ENCODE data around the gene PTGR2. TPM values are rescaled to one million over a fixed set of nuclear protein-coding genes. Genes with fewer than 3 reads are reported as not detected.
"Not testable (repeated sequence)": the region's sequence is repeated elsewhere in the genome, so short reads cannot be mapped to it uniquely, and the experiment has no call there.

The PTGR2 gene
- total RNA-seq, 1 experiment from 2014 or later, result 16.0 TPM

DNA sequence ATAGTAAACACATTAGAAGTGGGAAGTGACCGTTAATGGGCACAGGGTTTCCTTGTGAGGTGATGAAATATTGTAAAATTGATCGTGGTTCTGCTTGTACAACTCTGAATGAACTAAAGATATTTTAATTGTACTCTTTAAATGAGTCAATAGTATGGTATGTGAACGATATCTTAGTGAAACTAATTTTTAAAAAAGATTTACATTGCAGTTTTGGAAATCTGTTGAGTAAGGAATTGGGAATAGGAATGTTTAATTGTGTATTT is 36.8 kb downstream of the PTGR2 start:
- BruUV-seq (replicated peaks), result no TSS peak
- CTCF ChIA-PET, result no interaction called here
- POLR2A ChIA-PET (ENCODE audit: low non-redundant PET), result no interaction called here

DNA sequence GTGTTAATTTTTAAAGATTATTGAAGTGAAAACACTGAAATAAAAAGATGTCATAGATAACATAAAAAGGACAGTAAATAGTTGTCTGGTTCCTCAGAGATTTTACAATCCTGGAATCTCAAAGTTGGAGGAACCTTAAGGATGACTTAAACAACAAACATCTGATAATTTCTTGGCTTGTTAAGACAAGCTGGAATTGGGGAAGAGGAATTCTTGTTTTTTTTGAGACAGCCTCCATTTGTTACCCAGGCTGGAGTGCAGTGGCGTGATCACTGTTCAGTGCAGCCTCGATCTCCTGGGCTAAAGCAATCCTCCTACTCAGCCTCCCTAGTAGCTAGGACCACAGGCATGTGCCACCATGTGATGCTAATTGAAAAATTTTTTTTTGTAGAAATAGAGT is 37.3 kb downstream of the PTGR2 start:
- H3K4me1 ChIP-seq (ENCODE audit: insufficient read depth, low read length, poor library complexity, severe bottlenecking), result peaks cover 6% of the 10 kb centered on the region
- peaks cover 12% of the 10 kb centered on the region for H3K36me3 ChIP-seq (ENCODE audit: insufficient read depth, low read length, poor library complexity, severe bottlenecking)
- H3K27me3 ChIP-seq (replicated peaks; ENCODE audit: insufficient read depth, low read depth, low read length, poor library complexity), result no peaks in the 10 kb centered on the region
- POLR2A ChIA-PET (ENCODE audit: low non-redundant PET), result no interaction called here
- BruUV-seq (replicated peaks), result no TSS peak
- H3K27ac ChIP-seq (ENCODE audit: low read depth, low read length, poor library complexity, severe bottlenecking), result no peak overlapping the region
- intact Hi-C loops (cut with micrococcal nuclease; ENCODE audit: unreplicated experiment), result no loop called here
- TF ChIP-seq, protein P1, sequence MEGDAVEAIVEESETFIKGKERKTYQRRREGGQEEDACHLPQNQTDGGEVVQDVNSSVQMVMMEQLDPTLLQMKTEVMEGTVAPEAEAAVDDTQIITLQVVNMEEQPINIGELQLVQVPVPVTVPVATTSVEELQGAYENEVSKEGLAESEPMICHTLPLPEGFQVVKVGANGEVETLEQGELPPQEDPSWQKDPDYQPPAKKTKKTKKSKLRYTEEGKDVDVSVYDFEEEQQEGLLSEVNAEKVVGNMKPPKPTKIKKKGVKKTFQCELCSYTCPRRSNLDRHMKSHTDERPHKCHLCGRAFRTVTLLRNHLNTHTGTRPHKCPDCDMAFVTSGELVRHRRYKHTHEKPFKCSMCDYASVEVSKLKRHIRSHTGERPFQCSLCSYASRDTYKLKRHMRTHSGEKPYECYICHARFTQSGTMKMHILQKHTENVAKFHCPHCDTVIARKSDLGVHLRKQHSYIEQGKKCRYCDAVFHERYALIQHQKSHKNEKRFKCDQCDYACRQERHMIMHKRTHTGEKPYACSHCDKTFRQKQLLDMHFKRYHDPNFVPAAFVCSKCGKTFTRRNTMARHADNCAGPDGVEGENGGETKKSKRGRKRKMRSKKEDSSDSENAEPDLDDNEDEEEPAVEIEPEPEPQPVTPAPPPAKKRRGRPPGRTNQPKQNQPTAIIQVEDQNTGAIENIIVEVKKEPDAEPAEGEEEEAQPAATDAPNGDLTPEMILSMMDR (conservative IDR thresholded peaks at IDR 0.05; ENCODE audit: low read depth, low read length), result no peak
- TF ChIP-seq EZH2 (IDR thresholded peaks at IDR 0.05; ENCODE audit: borderline replicate concordance, low read depth, low read length, poor library complexity, severe bottlenecking), result no peak
- CTCF ChIA-PET, result no interaction called here
- H3K9me3 ChIP-seq (ENCODE audit: low read depth, low read length, poor library complexity, severe bottlenecking), result no peaks in the 10 kb centered on the region
- H3K4me3 ChIP-seq (ENCODE audit: low read depth, low read length, poor library complexity, severe bottlenecking), result no peak overlapping the region
- DNase-seq (ENCODE audit: low spot score), result no peak

More for the DNA sequence above, 36.8 kb downstream of the PTGR2 start:
- peaks cover 6% of the 10 kb centered on the region for H3K4me1 ChIP-seq (ENCODE audit: insufficient read depth, low read length, poor library complexity, severe bottlenecking)
- no peaks in the 10 kb centered on the region for H3K27me3 ChIP-seq (replicated peaks; ENCODE audit: insufficient read depth, low read depth, low read length, poor library complexity)
- TF ChIP-seq, protein P1 (conservative IDR thresholded peaks at IDR 0.05; ENCODE audit: low read depth, low read length), result no peak
- TF ChIP-seq EZH2 (IDR thresholded peaks at IDR 0.05; ENCODE audit: borderline replicate concordance, low read depth, low read length, poor library complexity, severe bottlenecking), result no peak
- peak overlapping the region; percentile 99 for H3K4me3 ChIP-seq (ENCODE audit: low read depth, low read length, poor library complexity, severe bottlenecking)
- DNase-seq (ENCODE audit: low spot score), result no peak
- intact Hi-C loops (cut with micrococcal nuclease; ENCODE audit: unreplicated experiment), result no loop called here
- H3K9me3 ChIP-seq (ENCODE audit: low read depth, low read length, poor library complexity, severe bottlenecking), result no peaks in the 10 kb centered on the region
- H3K27ac ChIP-seq (ENCODE audit: low read depth, low read length, poor library complexity, severe bottlenecking), result peak overlapping the region; percentile 83
- H3K36me3 ChIP-seq (ENCODE audit: insufficient read depth, low read length, poor library complexity, severe bottlenecking), result peaks cover 7% of the 10 kb centered on the region

DNA sequence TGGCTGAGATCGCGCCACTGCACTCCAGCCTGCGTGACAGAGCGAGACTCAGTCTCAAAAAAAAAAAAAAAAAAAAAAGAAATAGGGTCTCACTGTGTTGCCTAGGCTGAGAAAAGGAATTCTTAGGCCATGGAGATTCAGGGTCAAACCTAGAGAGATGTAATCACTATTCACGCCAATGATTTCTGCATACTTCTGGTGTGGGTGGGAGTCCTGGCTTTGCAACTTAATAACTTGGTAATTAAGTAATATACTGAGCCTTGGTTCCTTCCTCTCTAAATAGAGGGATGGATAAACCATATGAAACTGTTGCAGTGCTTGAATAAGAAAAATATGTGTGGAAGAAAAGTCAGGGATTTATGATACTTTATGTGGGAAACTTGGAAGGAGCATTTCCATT is 37.7 kb downstream of the PTGR2 start:
- ChIA-PET POLR2A (ENCODE audit: low non-redundant PET) (no interaction called here), CTCF (no interaction called here)
- Histone ChIP-seq H3K36me3 (ENCODE audit: insufficient read depth, low read length, poor library complexity, severe bottlenecking) (peaks cover 16% of the 10 kb centered on the region), H3K27ac (ENCODE audit: low read depth, low read length, poor library complexity, severe bottlenecking) (no peak overlapping the region), H3K9me3 (ENCODE audit: low read depth, low read length, poor library complexity, severe bottlenecking) (no peaks in the 10 kb centered on the region), H3K4me3 (ENCODE audit: low read depth, low read length, poor library complexity, severe bottlenecking) (no peak overlapping the region), H3K27me3 (replicated peaks; ENCODE audit: insufficient read depth, low read depth, low read length, poor library complexity) (no peaks in the 10 kb centered on the region), H3K4me1 (ENCODE audit: insufficient read depth, low read length, poor library complexity, severe bottlenecking) (peaks cover 6% of the 10 kb centered on the region)
- intact Hi-C loops (cut with micrococcal nuclease; ENCODE audit: unreplicated experiment), result no loop called here
- DNase-seq (ENCODE audit: low spot score), result no peak
- TF ChIP-seq EZH2 (IDR thresholded peaks at IDR 0.05; ENCODE audit: borderline replicate concordance, low read depth, low read length, poor library complexity, severe bottlenecking), result no peak
- TF ChIP-seq, protein P1 (conservative IDR thresholded peaks at IDR 0.05; ENCODE audit: low read depth, low read length), result no peak
- BruUV-seq (replicated peaks), result no TSS peak

DNA sequence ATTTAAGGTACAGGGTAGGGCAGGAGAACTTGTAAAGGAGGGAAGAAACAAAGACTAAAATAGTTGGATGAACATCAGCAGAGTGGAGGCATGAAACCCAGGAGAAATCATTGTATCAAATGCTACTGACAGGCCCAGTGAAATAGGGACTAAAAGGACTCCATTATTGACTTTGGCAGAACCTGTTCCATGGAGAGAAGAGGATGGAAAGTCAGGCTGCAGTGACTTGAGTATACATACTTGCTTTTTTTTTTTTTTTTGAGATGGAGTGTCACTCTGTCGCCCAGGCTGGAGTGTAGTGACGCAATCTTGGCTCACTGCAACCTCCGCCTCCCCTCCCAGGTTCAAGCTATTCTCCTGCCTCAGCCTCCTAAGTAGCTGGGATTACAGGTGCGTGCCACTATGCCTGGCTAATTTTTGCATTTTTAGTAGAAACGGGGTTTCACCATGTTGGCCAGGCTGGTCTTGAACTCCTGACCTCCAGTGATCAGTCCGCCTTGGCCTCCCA is 42.6 kb downstream of the PTGR2 start:
- H3K9me3 ChIP-seq (ENCODE audit: low read depth, low read length, poor library complexity, severe bottlenecking); DNase-seq (ENCODE audit: low spot score); H3K4me1 ChIP-seq (ENCODE audit: insufficient read depth, low read length, poor library complexity, severe bottlenecking); H3K27me3 ChIP-seq (replicated peaks; ENCODE audit: insufficient read depth, low read depth, low read length, poor library complexity); POLR2A ChIA-PET (ENCODE audit: low non-redundant PET); BruUV-seq (replicated peaks); H3K4me3 ChIP-seq (ENCODE audit: low read depth, low read length, poor library complexity, severe bottlenecking); H3K27ac ChIP-seq (ENCODE audit: low read depth, low read length, poor library complexity, severe bottlenecking); intact Hi-C loops (cut with micrococcal nuclease; ENCODE audit: unreplicated experiment): not testable (repeated sequence)
- peaks cover 62% of the 10 kb centered on the region for H3K36me3 ChIP-seq (ENCODE audit: insufficient read depth, low read length, poor library complexity, severe bottlenecking)
- CTCF ChIA-PET, result interaction anchor here (0.6 kb wide), 1 partner anchor 385 kb away, joined by 3 read pairs; no protein-coding TSS in a partner anchor
